Muscle of leg (tissue), 11 donors: ENCODE measurements around the gene SDK1. TPM values are rescaled to one million over a fixed set of nuclear protein-coding genes. Genes with fewer than 3 reads are reported as not detected.
"Not testable (repeated sequence)": the region's sequence is repeated elsewhere in the genome, so short reads cannot be mapped to it uniquely, and the experiment has no call there.

Source experiments
- DNase-seq: peaks from one replicate; pipeline ENCODE4 v3.0.0; 2013
- H3K27ac ChIP-seq: one replicate; pipeline ENCODE4 v1.5.1; 2013; ENCODE audit warnings: mild to moderate bottlenecking, low read length, control low read depth
- H3K27me3 ChIP-seq: one replicate; pipeline ENCODE4 v1.6.1; 2013; ENCODE audit warnings: low read length; ENCODE audit not compliant: control insufficient read depth, insufficient read depth
- H3K36me3 ChIP-seq: one replicate; pipeline ENCODE4 v1.6.1; 2013; ENCODE audit warnings: low read length; ENCODE audit not compliant: control insufficient read depth, insufficient read depth
- H3K4me1 ChIP-seq: one replicate; pipeline ENCODE4 v1.6.1; 2013; ENCODE audit warnings: low read length; ENCODE audit not compliant: control insufficient read depth, insufficient read depth
- H3K4me3 ChIP-seq: one replicate; pipeline ENCODE4 v1.5.1; 2013; ENCODE audit warnings: low read length, control low read depth
- H3K9me3 ChIP-seq: replicated peaks from 2 replicates; pipeline ENCODE4 v1.6.1; 2013; ENCODE audit warnings: low read depth, low read length; ENCODE audit not compliant: control insufficient read depth
- WGBS: methylation state at CpG from one replicate; pipeline ENCODE4 v1.1.5; 2013; ENCODE audit warnings: missing lambda C conversion rate; ENCODE audit not compliant: insufficient coverage; 5-methylcytosine and 5-hydroxymethylcytosine counted together
- polyA plus RNA-seq, 8 donors: library from polyadenylated mRNA; unstranded; fragments of 120-200 nt; gene quantifications; one replicate each; pipeline versions ENCODE4 v1.2.1 to v1.2.3, GENCODE V29; 2013; ENCODE audit warnings: inconsistent platforms in 1 of 8, low replicate concordance in 1 of 8; ENCODE audit not compliant: insufficient read length in 8 of 8, insufficient read depth in 1 of 8
- total RNA-seq: library from RNA; stranded (reverse); fragments of 120-200 nt; gene quantifications from one replicate; pipeline ENCODE4 v1.2.4, GENCODE V29; 2013

The SDK1 gene
- total and polyA plus RNA-seq, 9 donors: 2.3 to 6.4 (median 3.6) TPM

DNA sequence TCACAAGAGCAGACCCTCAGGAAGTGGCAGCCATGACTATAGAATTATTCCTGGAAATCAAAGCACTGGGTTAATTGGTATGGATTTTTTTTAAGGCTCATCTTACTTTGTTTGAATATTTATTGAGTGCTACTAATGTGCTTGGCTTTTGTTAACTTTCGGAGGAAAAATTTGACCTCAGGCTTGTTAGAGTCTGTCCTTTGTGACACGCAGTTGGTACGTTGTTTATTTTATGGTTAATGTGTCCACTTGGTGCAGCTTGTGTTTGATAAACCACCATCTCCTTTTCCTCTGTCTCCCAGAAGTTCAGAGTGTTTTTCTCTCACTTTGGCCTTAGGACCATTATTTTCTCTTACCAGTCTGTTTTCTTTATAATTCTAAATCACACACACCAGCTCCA lies 268.6 kb downstream of the SDK1 start:
- H3K27ac ChIP-seq: no peak overlapping the region
- WGBS: no CpG with 5 or more reads among the region's 3 CpGs
- H3K4me1 ChIP-seq: no peaks in the 10 kb centered on the region
- no peaks in the 10 kb centered on the region for H3K27me3 ChIP-seq
- H3K4me3 ChIP-seq: no peak overlapping the region
- no peaks in the 10 kb centered on the region for H3K9me3 ChIP-seq
- H3K36me3 ChIP-seq: no peaks in the 10 kb centered on the region
- no peak for DNase-seq

DNA sequence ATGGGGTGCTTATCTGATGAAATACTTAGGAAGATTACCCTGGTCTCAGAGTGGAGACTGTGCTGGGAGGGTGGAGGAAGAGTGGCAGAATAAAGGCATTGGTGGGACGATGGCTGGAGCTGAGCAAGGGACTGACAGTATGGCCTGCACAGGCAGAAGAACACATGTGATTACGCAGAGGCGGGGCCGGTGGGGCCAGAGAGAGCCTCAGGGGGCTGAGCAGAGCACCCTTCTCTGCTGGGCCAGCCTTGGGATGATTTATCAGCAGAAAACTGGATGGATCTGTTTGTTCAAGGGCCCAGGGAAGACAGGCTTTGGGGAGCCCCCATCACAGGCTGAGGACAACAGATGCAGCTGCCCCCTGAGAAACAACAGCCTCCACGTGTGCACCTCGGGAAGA lies 272.1 kb downstream of the SDK1 start:
- Histone ChIP-seq H3K27me3 (no peaks in the 10 kb centered on the region), H3K4me3 (no peak overlapping the region), H3K9me3 (peaks cover 10% of the 10 kb centered on the region), H3K27ac (no peak overlapping the region), H3K4me1 (no peaks in the 10 kb centered on the region), H3K36me3 (no peaks in the 10 kb centered on the region)
- WGBS: 66% methylated on average over 5 of the region's 6 CpGs
- no peak for DNase-seq

DNA sequence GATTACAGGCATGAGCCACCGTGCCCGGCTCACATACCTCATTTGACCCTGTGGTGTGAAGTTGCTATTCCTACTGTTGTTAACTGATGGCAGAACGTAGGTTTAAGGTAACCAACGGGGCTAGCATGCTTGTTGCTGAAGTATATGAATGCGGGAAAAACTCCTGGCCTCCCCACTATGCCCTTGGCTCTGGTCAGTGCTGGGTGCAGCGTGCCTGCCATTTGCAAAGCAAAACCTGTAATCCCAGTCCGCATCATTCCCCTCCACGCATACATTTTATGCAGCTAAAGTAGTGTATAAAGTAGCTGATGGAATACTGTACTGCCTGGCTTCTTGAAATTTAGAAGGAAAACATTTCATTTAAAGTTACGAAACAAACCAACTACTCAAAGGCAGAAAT lies 273.3 kb downstream of the SDK1 start:
- Histone ChIP-seq H3K36me3 (no peaks in the 10 kb centered on the region), H3K4me1 (no peaks in the 10 kb centered on the region), H3K27me3 (no peaks in the 10 kb centered on the region), H3K4me3 (no peak overlapping the region), H3K27ac (no peak overlapping the region), H3K9me3 (peaks cover 16% of the 10 kb centered on the region)
- DNase-seq: no peak
- 83% methylated on average over 4 of the region's 9 CpGs for WGBS

- 89% methylated on average over 2 of the region's 7 CpGs for WGBS
- no peak for DNase-seq
- H3K9me3 ChIP-seq: peaks cover 16% of the 10 kb centered on the region
- H3K27me3 ChIP-seq: no peaks in the 10 kb centered on the region
- H3K36me3 ChIP-seq: no peaks in the 10 kb centered on the region
- no peaks in the 10 kb centered on the region for H3K4me1 ChIP-seq
- H3K27ac ChIP-seq: no peak overlapping the region
- no peak overlapping the region for H3K4me3 ChIP-seq
Observed at GRCh38 chr7:3575753-3576531, 274.9 kb downstream of the SDK1 start.

DNA sequence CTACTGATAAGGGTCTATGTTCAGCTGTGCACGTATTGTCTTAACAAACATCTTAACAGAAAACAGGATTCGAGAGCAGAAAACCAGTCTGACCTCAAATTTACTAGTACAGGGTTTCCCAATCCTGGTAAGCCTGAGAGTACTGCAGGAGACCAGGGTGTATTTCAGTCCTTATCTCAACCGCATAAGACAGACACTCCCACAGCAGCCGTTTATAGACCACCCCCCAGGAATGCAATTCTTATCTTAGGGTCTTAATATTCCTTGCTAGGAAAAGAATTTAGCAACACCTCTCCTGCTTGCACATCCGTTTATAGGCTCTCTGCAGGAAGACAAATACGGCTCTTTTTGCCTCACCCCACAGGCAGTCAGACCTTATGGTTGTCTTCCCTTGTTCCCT lies 277.3 kb downstream of the SDK1 start:
- no peaks in the 10 kb centered on the region for H3K36me3 ChIP-seq
- peaks cover 16% of the 10 kb centered on the region for H3K9me3 ChIP-seq
- no peak for DNase-seq
- H3K27me3 ChIP-seq: no peaks in the 10 kb centered on the region
- H3K27ac ChIP-seq: no peak overlapping the region
- no peak overlapping the region for H3K4me3 ChIP-seq
- H3K4me1 ChIP-seq: no peaks in the 10 kb centered on the region
- WGBS: 90% methylated on average over 3 of the region's 6 CpGs

- Histone ChIP-seq H3K4me1 (no peaks in the 10 kb centered on the region), H3K9me3 (peaks cover 16% of the 10 kb centered on the region), H3K27me3 (no peaks in the 10 kb centered on the region), H3K4me3 (no peak overlapping the region), H3K27ac (no peak overlapping the region), H3K36me3 (no peaks in the 10 kb centered on the region)
- DNase-seq: no peak
- no CpG with 5 or more reads among the region's 1 CpG for WGBS
Observed at GRCh38 chr7:3579638-3580219, 278.7 kb downstream of the SDK1 start.

DNA sequence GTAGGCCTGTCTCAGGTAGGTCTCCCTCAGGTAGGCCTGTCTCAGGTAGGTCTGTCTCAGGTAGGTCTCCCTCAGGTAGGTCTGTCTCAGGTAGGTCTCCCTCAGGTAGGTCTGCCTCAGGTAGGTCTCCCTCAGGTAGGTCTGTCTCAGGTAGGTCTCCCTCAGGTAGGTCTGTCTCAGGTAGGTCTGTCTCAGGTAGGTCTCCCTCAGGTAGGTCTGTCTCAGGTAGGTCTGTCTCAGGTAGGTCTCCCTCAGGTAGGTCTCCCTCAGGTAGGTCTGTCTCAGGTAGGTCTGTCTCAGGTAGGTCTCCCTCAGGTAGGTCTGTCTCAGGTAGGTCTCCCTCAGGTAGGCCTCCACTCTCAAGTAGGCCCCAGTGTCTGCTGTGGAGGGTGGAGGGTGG lies 281.1 kb downstream of the SDK1 start:
- not testable (repeated sequence) for H3K4me3 ChIP-seq, H3K4me1 ChIP-seq, H3K27me3 ChIP-seq, DNase-seq, H3K36me3 ChIP-seq, H3K27ac ChIP-seq
- peaks cover 15% of the 10 kb centered on the region for H3K9me3 ChIP-seq

DNA sequence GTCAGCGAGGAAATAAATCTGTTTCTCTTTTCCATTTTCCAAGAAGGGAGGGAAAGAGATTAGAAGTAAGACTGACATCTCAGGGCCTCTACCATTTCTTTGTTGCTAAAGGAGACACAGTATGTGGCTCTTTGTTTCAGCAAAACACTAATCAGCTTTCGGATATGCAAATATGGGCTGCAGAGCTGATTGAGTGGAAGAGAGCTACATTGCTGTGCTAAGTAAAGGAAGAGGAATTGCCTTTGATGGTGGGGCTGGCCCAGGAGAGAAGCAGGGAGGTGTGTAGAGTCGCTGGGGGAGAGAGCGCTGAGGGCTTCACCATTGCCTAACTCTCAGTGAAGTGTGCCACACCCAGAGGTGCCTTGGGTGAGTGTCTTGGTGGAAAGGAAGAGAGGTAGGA lies 284.8 kb downstream of the SDK1 start:
- Histone ChIP-seq H3K27me3 (no peaks in the 10 kb centered on the region), H3K36me3 (no peaks in the 10 kb centered on the region), H3K4me1 (no peaks in the 10 kb centered on the region), H3K9me3 (no peaks in the 10 kb centered on the region), H3K27ac (no peak overlapping the region), H3K4me3 (no peak overlapping the region)
- no peak for DNase-seq
- WGBS: 81% methylated on average over 3 of the region's 4 CpGs

- Histone ChIP-seq H3K4me1 (no peaks in the 10 kb centered on the region), H3K4me3 (no peak overlapping the region), H3K27me3 (no peaks in the 10 kb centered on the region), H3K36me3 (no peaks in the 10 kb centered on the region), H3K27ac (no peak overlapping the region), H3K9me3 (no peaks in the 10 kb centered on the region)
- 45% methylated on average over 2 of the region's 3 CpGs for WGBS
- DNase-seq: no peak
Observed at GRCh38 chr7:3588341-3588740, 287.3 kb downstream of the SDK1 start.

DNA sequence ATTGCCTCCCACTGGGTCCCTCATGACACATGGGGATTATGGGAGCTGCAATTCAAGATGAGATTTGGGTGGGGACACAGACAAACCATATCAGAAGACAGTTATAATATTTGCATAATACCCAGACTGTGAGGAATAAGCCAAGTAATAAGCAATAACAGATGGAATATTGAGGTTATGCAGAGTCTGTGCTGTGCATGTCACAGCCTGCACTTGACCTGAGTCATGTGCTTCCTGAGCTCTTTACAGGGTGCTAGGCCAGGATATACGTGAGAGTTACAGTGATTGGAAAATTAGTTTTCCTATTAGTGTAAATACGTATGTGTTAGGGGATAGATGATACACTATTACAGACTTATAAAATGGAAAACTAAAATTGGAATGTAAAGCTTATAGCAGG lies 288.7 kb downstream of the SDK1 start:
- Histone ChIP-seq H3K4me1 (no peaks in the 10 kb centered on the region), H3K4me3 (no peak overlapping the region), H3K27me3 (no peaks in the 10 kb centered on the region), H3K36me3 (no peaks in the 10 kb centered on the region), H3K9me3 (no peaks in the 10 kb centered on the region), H3K27ac (no peak overlapping the region)
- no CpG with 5 or more reads among the region's 2 CpGs for WGBS
- DNase-seq: no peak
